Testis (tissue), 3 donors: ENCODE data around the gene P3H2. TPM values are rescaled to one million over a fixed set of nuclear protein-coding genes. Genes with fewer than 3 reads are reported as not detected.

Experiments used
- DNase-seq: peaks from one replicate; pipeline ENCODE4 v3.0.0-alpha.2; 2019
- H3K27ac ChIP-seq, 2 donors: fragments of 200-600 bp; sonication (generic); one replicate each; pipeline ENCODE4 v1.5.1; 2019
- H3K27me3 ChIP-seq: fragments of 200-600 bp; sonication (generic); one replicate; pipeline ENCODE4 v1.5.1; 2019
- H3K36me3 ChIP-seq: fragments of 200-600 bp; sonication (generic); one replicate; pipeline ENCODE4 v1.5.1; 2017; ENCODE audit warnings: low read depth; ENCODE audit errors: missing control alignments
- H3K4me1 ChIP-seq: fragments of 200-600 bp; sonication (generic); one replicate; pipeline ENCODE4 v1.5.1; 2019
- H3K4me3 ChIP-seq, 2 donors: fragments of 200-600 bp; sonication (generic); one replicate each; pipeline ENCODE4 v1.5.1; 2017 to 2019
- H3K9me3 ChIP-seq: fragments of 200-600 bp; sonication (generic); one replicate; pipeline ENCODE4 v1.5.1; 2017
- POLR2A ChIP-seq: fragments of 450-650 bp; IDR thresholded peaks from one replicate; pipeline ENCODE4 v1.6.1; 2017; ENCODE audit warnings: antibody characterized with exemption, mild to moderate bottlenecking, moderate library complexity
- WGBS, 2 donors: methylation state at CpG; one replicate each; pipeline ENCODE4 v1.1.5; 2018; 5-methylcytosine and 5-hydroxymethylcytosine counted together
- intact Hi-C: fragments of 100-400 bp; cut with DNase I; formaldehyde crosslinking; loops from one replicate; pipeline ENCODE4 v1.15.1; 2023; ENCODE audit warnings: low total_unique reads
- polyA plus RNA-seq: library from polyadenylated mRNA; stranded (reverse); fragments of 350-450 nt; fragmentation: Illumina TruSeq; extraction: RNeasy Lipid Tissue Mini Kit (QIAGEN cat#74804); gene quantifications from one replicate; pipeline ENCODE4 v1.2.3, GENCODE V29; 2014; ENCODE audit warnings: low read depth, low replicate concordance; ENCODE audit not compliant: insufficient read depth
- total RNA-seq, 2 donors: library from RNA; depleted of rRNA; stranded (reverse); fragments of >200 nt; gene quantifications; one replicate each; pipeline ENCODE4 v1.2.3, GENCODE V29; 2016
- TF ChIP-seq, protein P1 (sequence below), 3 experiments: fragments of 450-650 bp in 2 of 3; fragments of 200-600 bp in 1 of 3; sonication (generic) in 1 of 3; IDR thresholded peaks; one replicate each; pipeline ENCODE4 v1.5.1; 2016 to 2019; ENCODE audit warnings: antibody characterized with exemption in 3 of 3, mild to moderate bottlenecking in 2 of 3, moderate library complexity in 1 of 3

The P3H2 gene
- total and polyA plus RNA-seq, 3 donors from 2014 or later: 7.2 to 11.0 (median 10.1) TPM

DNA sequence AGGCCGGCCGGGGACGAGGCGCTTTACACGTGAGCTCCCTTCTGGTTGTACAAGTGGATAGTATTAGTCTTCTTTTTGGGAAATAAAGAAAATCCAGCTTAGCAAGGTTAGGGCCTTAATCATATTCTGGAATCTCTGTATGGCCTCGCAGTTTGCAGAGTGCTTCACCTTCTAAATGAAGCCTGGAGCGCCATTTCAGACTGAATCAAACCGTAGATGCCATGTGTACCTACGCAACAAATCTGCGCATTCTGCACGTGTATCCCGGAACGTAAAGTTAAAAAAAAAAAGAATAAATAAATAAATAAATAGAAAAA is 322 bp upstream of the P3H2 start:
- DNase-seq: no peak
- Histone ChIP-seq H3K27me3 (no peaks in the 10 kb centered on the region), H3K27ac (peak overlapping the region; percentile 81), H3K4me3 (peak overlapping the region; percentile 72 to 82), H3K4me1 (peaks cover 5% of the 10 kb centered on the region), H3K36me3 (no peaks in the 10 kb centered on the region), H3K9me3 (no peaks in the 10 kb centered on the region)
- TF ChIP-seq, protein P1, sequence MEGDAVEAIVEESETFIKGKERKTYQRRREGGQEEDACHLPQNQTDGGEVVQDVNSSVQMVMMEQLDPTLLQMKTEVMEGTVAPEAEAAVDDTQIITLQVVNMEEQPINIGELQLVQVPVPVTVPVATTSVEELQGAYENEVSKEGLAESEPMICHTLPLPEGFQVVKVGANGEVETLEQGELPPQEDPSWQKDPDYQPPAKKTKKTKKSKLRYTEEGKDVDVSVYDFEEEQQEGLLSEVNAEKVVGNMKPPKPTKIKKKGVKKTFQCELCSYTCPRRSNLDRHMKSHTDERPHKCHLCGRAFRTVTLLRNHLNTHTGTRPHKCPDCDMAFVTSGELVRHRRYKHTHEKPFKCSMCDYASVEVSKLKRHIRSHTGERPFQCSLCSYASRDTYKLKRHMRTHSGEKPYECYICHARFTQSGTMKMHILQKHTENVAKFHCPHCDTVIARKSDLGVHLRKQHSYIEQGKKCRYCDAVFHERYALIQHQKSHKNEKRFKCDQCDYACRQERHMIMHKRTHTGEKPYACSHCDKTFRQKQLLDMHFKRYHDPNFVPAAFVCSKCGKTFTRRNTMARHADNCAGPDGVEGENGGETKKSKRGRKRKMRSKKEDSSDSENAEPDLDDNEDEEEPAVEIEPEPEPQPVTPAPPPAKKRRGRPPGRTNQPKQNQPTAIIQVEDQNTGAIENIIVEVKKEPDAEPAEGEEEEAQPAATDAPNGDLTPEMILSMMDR (IDR thresholded peaks at IDR 0.05): no peak
- TF ChIP-seq POLR2A: no peak
- intact Hi-C loops: no loop called here
- 24 to 35% methylated on average over 8 to 13 of the region's 13 CpGs for WGBS, 2 donors

DNA sequence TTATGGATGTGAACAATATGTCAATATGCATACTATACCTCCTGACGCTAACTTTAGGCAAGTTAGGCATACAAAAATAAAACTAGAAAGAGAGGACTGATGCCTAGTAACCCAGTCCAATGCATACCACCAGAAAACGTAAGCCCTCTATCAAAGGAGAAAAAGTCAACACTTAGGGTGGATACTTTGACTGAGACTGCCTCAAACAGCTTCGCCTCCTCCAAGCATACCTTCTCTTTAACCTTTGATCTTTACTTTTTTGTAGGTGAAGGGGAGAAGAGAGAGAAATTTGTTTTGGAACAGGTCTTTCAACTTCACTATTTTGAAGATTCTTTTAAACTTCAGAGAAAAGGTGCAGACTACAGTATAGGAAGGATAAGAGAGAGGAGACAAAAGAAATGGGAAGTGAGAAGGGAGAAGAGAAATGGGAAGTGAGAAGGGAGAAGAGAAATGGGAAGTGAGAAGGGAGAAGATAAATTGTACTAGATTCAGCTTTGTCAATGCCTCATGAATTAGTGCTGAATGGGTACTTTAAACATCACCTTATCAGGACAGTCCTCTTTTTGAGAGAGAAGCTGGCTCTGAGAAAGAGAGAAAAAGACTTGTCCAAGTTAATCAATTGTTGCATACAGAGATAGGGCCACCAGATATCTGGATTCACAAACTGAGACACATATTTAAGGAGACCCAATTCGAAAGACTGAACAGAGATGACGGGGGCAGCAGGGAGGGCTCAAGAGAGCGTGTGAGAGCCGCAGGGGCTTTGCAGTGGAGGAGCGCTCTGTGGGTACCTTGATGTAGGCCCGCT is 1.0 kb downstream of the P3H2 start:
- no peaks in the 10 kb centered on the region for H3K9me3 ChIP-seq
- no peaks in the 10 kb centered on the region for H3K36me3 ChIP-seq
- 18% methylated on average over 9 of the region's 9 CpGs for WGBS, 2 donors
- DNase-seq: peak; percentile 36
- peaks cover 5% of the 10 kb centered on the region for H3K4me1 ChIP-seq
- peak overlapping the region; percentile 72 to 82 for H3K4me3 ChIP-seq
- TF ChIP-seq, protein P1 (IDR thresholded peaks at IDR 0.05): no peak
- TF ChIP-seq POLR2A: no peak
- H3K27me3 ChIP-seq: no peaks in the 10 kb centered on the region
- intact Hi-C loops: no loop called here
- peak overlapping the region in 1 of 2 donors; percentile 81 for H3K27ac ChIP-seq

DNA sequence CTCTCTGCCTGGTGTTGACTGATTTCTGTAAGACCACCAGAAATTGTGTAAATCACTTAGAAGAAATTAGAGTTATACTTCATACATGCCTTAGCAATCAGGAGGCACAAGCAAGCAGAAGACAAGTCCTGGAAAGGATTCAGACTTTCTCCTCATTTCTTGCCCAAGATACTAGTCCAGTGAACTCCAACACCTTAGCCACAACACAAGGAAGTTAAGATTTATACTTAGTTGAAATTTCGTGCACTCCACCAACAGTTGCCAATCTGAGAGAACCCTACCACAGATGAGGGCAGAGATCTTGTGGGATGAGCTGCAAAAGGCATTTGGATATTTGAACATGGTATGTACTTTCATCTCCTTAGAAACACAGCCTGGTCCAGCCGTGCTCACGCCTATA is 2.3 kb downstream of the P3H2 start:
- 74 to 79% methylated on average over 2 to 3 of the region's 3 CpGs for WGBS, 2 donors
- Histone ChIP-seq H3K4me3 (no peak overlapping the region), H3K36me3 (no peaks in the 10 kb centered on the region), H3K27me3 (no peaks in the 10 kb centered on the region), H3K9me3 (no peaks in the 10 kb centered on the region), H3K4me1 (peaks cover 5% of the 10 kb centered on the region), H3K27ac (no peak overlapping the region)
- DNase-seq: no peak
- TF ChIP-seq POLR2A: no peak
- TF ChIP-seq, protein P1 (IDR thresholded peaks at IDR 0.05): no peak
- intact Hi-C loops: no loop called here

- WGBS, 2 donors: 63 to 69% methylated on average over 2 of the region's 2 CpGs
- TF ChIP-seq, protein P1 (IDR thresholded peaks at IDR 0.05): no peak
- no peak for TF ChIP-seq POLR2A
- no peaks in the 10 kb centered on the region for H3K27me3 ChIP-seq
- intact Hi-C loops: no loop called here
- no peak overlapping the region for H3K27ac ChIP-seq
- DNase-seq: no peak
- H3K4me3 ChIP-seq: no peak overlapping the region
- H3K4me1 ChIP-seq: peaks cover 5% of the 10 kb centered on the region
- H3K36me3 ChIP-seq: no peaks in the 10 kb centered on the region
- no peaks in the 10 kb centered on the region for H3K9me3 ChIP-seq
Measured at GRCh38 chr3:190117981-190118380, 2.7 kb downstream of the P3H2 start.

- Histone ChIP-seq H3K27ac (no peak overlapping the region), H3K9me3 (no peaks in the 10 kb centered on the region), H3K36me3 (no peaks in the 10 kb centered on the region), H3K4me1 (peaks cover 5% of the 10 kb centered on the region), H3K27me3 (no peaks in the 10 kb centered on the region), H3K4me3 (no peak overlapping the region)
- 73 to 75% methylated on average over 3 of the region's 3 CpGs for WGBS, 2 donors
- no peak for DNase-seq
- TF ChIP-seq POLR2A: no peak
- TF ChIP-seq, protein P1 (IDR thresholded peaks at IDR 0.05): no peak
- intact Hi-C loops: no loop called here
Measured at GRCh38 chr3:190116551-190117067, 4.1 kb downstream of the P3H2 start.
